ENCODE results near the gene TPRA1. TPM values are rescaled to one million over a fixed set of nuclear protein-coding genes. Genes with fewer than 3 reads are reported as not detected.

Gene TPRA1
- total RNA-seq, 1 experiment from 2014 or later = 24.2 TPM

DNA sequence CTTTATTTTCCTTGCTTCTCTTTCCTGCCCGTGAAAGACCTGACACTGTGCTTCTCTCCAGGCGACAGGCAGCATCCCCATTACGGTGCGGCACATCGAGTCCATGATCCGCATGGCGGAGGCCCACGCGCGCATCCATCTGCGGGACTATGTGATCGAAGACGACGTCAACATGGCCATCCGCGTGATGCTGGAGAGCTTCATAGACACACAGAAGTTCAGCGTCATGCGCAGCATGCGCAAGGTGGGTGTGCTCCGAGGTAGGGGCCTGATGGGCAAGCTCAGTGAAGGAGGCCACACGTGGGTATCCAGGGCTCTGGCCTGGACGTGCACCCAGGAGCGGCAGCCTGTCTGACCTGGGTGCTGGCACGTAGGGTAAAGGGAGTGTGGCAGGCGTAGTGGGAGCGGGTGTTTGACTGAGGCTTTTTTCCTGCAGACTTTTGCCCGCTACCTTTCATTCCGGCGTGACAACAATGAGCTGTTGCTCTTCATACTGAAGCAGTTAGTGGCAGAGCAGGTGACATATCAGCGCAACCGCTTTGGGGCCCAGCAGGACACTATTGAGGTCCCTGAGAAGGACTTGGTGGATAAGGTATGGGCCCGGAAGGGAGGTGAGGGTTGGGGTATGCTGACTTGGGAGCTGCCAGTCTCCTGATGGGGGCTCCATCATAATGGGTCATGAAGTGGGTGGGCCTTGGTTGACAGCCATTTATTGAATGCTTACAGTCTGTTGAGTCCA lies 30.3 kb upstream of the TPRA1 start (continued):
- TF ChIP-seq TEAD1 (CRISPR knock-in tag; IDR thresholded peaks at IDR 0.05) (no peak), MLX (CRISPR knock-in tag; IDR thresholded peaks at IDR 0.05) (no peak)
- TF ChIP-seq, protein P1, sequence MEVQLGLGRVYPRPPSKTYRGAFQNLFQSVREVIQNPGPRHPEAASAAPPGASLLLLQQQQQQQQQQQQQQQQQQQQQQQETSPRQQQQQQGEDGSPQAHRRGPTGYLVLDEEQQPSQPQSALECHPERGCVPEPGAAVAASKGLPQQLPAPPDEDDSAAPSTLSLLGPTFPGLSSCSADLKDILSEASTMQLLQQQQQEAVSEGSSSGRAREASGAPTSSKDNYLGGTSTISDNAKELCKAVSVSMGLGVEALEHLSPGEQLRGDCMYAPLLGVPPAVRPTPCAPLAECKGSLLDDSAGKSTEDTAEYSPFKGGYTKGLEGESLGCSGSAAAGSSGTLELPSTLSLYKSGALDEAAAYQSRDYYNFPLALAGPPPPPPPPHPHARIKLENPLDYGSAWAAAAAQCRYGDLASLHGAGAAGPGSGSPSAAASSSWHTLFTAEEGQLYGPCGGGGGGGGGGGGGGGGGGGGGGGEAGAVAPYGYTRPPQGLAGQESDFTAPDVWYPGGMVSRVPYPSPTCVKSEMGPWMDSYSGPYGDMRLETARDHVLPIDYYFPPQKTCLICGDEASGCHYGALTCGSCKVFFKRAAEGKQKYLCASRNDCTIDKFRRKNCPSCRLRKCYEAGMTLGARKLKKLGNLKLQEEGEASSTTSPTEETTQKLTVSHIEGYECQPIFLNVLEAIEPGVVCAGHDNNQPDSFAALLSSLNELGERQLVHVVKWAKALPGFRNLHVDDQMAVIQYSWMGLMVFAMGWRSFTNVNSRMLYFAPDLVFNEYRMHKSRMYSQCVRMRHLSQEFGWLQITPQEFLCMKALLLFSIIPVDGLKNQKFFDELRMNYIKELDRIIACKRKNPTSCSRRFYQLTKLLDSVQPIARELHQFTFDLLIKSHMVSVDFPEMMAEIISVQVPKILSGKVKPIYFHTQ (CRISPR knock-in tag; IDR thresholded peaks at IDR 0.05) = no peak

DNA sequence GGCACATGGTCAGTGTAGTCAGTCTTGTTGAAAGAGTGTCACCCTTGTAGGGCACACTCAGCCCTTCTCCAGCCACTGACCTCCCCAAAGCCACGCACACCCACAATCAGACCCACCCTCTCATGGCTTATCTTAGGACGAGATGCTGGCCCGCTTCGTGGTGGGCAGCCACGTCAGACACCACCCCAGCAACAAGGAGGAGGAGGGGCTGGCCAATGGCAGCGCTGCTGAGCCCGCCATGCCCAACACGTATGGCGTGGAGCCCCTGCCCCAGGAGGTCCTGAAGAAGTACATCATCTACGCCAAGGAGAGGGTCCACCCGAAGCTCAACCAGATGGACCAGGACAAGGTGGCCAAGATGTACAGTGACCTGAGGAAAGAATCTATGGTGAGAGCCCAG lies 28.4 kb upstream of the TPRA1 start:
- ChIA-PET POLR2A (no interaction called here), CTCF (interaction anchor here (1.5 kb wide), 1 partner anchor 44 kb away, joined by 3 read pairs; no protein-coding TSS in a partner anchor)
- Mint-ChIP-seq H3K36me3 (peaks cover 82% of the 10 kb centered on the region), H3K4me3 (no peak overlapping the region), H3K27ac (no peak overlapping the region), H3K4me1 (no peaks in the 10 kb centered on the region), H3K9me3 (no peaks in the 10 kb centered on the region), H3K27me3 (ENCODE audit: low read depth) (no peaks in the 10 kb centered on the region; the same call in 1 of the 2 replicates)
- no peak for ATAC-seq
- DNase-seq (ENCODE audit: low spot score) = no peak
- TF ChIP-seq OVOL2 (CRISPR knock-in tag; IDR thresholded peaks at IDR 0.05; ENCODE audit: borderline replicate concordance) (no peak), ATF3 (CRISPR knock-in tag; conservative IDR thresholded peaks at IDR 0.05) (no peak)

GRCh38 chr3:127616836-127617605 lies 26.5 kb upstream of the TPRA1 start:
- no peaks in the 10 kb centered on the region for H3K9me3 Mint-ChIP-seq
- TF ChIP-seq, protein P2, sequence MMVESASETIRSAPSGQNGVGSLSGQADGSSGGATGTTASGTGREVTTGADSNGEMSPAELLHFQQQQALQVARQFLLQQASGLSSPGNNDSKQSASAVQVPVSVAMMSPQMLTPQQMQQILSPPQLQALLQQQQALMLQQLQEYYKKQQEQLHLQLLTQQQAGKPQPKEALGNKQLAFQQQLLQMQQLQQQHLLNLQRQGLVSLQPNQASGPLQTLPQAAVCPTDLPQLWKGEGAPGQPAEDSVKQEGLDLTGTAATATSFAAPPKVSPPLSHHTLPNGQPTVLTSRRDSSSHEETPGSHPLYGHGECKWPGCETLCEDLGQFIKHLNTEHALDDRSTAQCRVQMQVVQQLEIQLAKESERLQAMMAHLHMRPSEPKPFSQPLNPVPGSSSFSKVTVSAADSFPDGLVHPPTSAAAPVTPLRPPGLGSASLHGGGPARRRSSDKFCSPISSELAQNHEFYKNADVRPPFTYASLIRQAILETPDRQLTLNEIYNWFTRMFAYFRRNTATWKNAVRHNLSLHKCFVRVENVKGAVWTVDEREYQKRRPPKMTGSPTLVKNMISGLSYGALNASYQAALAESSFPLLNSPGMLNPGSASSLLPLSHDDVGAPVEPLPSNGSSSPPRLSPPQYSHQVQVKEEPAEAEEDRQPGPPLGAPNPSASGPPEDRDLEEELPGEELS (CRISPR knock-in tag; IDR thresholded peaks at IDR 0.05) = no peak
- TF ChIP-seq CREM (CRISPR knock-in tag; IDR thresholded peaks at IDR 0.05) (no peak), ZNF219 (CRISPR knock-in tag; IDR thresholded peaks at IDR 0.05; ENCODE audit: borderline replicate concordance) (no peak)
- CTCF ChIA-PET = no interaction called here
- no peak overlapping the region for H3K4me3 Mint-ChIP-seq
- H3K36me3 Mint-ChIP-seq = peaks cover 94% of the 10 kb centered on the region
- H3K27me3 Mint-ChIP-seq (ENCODE audit: low read depth) = no peaks in the 10 kb centered on the region; the same call in 1 of the 2 replicates
- ATAC-seq (no peak), DNase-seq (ENCODE audit: low spot score) (no peak)
- H3K4me1 Mint-ChIP-seq = no peaks in the 10 kb centered on the region
- POLR2A ChIA-PET = no interaction called here
- H3K27ac Mint-ChIP-seq = no peak overlapping the region

DNA sequence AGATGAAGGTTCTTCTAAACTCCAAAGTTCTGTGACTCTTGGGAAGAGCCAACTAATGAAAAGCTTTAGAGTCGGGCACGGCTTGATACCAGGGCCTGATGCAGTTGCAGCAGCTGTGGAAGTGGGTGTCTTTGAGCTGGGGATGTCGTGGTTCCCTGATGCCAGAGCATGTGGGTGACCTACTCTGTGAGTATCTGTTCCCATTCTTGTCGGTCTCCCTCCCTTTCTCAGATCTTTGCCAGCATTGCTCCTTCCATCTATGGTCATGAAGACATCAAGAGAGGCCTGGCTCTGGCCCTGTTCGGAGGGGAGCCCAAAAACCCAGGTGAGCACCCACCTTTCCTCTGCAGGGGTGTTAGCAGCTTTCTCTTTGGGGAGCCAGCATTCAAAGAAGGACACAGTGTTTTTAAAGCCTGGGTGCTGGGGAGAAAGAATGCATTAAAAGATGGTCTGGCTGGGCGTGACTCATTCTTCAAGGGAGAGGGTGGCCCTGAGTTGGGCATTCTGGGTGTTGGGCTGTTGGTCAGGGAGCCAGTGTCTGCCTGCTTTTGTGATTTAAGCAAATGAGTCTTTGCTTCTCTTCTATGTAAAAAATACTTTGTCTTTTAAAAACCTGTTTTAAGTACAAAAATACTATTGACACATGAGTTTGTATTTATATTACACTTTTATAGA lies 25.2 kb upstream of the TPRA1 start:
- ChIA-PET POLR2A (no interaction called here), CTCF (interaction anchor here (1.0 kb wide), 1 partner anchor 41 kb away, joined by 7 read pairs; no protein-coding TSS in a partner anchor)
- H3K4me1 Mint-ChIP-seq = no peaks in the 10 kb centered on the region
- DNase-seq (ENCODE audit: low spot score) = no peak
- H3K4me3 Mint-ChIP-seq = no peak overlapping the region
- no peaks in the 10 kb centered on the region; the same call in 1 of the 2 replicates for H3K27me3 Mint-ChIP-seq (ENCODE audit: low read depth)
- H3K27ac Mint-ChIP-seq = no peak overlapping the region
- H3K9me3 Mint-ChIP-seq = no peaks in the 10 kb centered on the region
- H3K36me3 Mint-ChIP-seq = peaks cover 90% of the 10 kb centered on the region
- ATAC-seq = no peak
- TF ChIP-seq, protein P3, sequence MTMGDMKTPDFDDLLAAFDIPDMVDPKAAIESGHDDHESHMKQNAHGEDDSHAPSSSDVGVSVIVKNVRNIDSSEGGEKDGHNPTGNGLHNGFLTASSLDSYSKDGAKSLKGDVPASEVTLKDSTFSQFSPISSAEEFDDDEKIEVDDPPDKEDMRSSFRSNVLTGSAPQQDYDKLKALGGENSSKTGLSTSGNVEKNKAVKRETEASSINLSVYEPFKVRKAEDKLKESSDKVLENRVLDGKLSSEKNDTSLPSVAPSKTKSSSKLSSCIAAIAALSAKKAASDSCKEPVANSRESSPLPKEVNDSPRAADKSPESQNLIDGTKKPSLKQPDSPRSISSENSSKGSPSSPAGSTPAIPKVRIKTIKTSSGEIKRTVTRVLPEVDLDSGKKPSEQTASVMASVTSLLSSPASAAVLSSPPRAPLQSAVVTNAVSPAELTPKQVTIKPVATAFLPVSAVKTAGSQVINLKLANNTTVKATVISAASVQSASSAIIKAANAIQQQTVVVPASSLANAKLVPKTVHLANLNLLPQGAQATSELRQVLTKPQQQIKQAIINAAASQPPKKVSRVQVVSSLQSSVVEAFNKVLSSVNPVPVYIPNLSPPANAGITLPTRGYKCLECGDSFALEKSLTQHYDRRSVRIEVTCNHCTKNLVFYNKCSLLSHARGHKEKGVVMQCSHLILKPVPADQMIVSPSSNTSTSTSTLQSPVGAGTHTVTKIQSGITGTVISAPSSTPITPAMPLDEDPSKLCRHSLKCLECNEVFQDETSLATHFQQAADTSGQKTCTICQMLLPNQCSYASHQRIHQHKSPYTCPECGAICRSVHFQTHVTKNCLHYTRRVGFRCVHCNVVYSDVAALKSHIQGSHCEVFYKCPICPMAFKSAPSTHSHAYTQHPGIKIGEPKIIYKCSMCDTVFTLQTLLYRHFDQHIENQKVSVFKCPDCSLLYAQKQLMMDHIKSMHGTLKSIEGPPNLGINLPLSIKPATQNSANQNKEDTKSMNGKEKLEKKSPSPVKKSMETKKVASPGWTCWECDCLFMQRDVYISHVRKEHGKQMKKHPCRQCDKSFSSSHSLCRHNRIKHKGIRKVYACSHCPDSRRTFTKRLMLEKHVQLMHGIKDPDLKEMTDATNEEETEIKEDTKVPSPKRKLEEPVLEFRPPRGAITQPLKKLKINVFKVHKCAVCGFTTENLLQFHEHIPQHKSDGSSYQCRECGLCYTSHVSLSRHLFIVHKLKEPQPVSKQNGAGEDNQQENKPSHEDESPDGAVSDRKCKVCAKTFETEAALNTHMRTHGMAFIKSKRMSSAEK (CRISPR knock-in tag; IDR thresholded peaks at IDR 0.05; ENCODE audit: borderline replicate concordance) = no peak
- TF ChIP-seq E2F1 (CRISPR knock-in tag; IDR thresholded peaks at IDR 0.05) (no peak), CREB1 (CRISPR knock-in tag; IDR thresholded peaks at IDR 0.05) (no peak), JAZF1 (CRISPR knock-in tag; IDR thresholded peaks at IDR 0.05) (no peak), SP1 (CRISPR knock-in tag; conservative IDR thresholded peaks at IDR 0.05) (no peak)
- TF ChIP-seq, protein P4, sequence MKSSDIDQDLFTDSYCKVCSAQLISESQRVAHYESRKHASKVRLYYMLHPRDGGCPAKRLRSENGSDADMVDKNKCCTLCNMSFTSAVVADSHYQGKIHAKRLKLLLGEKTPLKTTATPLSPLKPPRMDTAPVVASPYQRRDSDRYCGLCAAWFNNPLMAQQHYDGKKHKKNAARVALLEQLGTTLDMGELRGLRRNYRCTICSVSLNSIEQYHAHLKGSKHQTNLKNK (CRISPR knock-in tag; IDR thresholded peaks at IDR 0.05) = no peak
